ENCODE results near the gene PDHX. TPM values are rescaled to one million over a fixed set of nuclear protein-coding genes. Genes with fewer than 3 reads are reported as not detected.

Gene PDHX
- total RNA-seq, 4 donors from 2014 or later: 28.7 to 50.1 (median 39.6) TPM

- 22 to 53% methylated on average over 1 to 3 of the region's 3 CpGs for WGBS, 2 donors (ENCODE audit: low coverage in 1 of 2)
Observed at GRCh38 chr11:35036639-35037038, 120.2 kb downstream of the PDHX start.

DNA sequence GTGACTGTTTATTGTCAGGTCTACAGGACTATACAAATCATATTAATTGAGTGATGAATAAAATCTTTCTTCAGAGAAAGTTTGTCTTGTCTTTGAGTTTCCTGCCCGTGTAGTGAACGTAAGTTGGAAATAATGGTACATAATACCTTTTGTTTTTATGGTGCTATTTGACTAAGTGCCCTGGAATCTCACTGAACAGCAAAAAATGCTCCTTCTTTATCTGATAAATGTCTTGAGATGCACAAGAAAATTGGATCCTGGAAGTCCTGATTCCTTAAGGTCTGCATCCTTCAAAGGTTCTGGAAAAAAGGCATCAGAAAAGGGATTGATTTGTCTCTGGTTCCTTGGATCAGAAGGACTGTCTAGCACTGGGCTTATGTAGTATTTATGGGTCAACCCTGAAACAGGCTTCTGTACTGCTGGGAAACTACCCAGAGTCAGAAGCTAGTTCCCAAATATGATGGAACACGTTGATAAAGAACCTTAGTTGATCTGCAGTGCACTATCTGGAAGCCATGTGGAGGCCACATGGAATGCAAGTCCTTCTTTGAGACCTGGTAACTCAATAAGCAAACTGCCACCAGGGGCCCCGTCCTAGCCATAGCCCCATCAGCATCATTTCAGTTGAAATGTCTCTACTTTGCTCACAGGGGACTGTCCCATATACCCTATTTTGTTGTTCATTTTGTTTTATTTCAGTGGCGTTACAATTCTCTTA is 122.0 kb downstream of the PDHX start:
- TF ChIP-seq POLR2A (IDR thresholded peaks at IDR 0.05): no peak
- no peak for TF ChIP-seq EP300 (IDR thresholded peaks at IDR 0.05)
- TF ChIP-seq POLR2AphosphoS5 (IDR thresholded peaks at IDR 0.05): no peak
- no peak for TF ChIP-seq CTCF (IDR thresholded peaks at IDR 0.05)
- Histone ChIP-seq H3K9me3 (no peaks in the 10 kb centered on the region), H3K36me3 (no peaks in the 10 kb centered on the region), H3K4me1 (peaks cover 0 to 12% (median 0%) of the 10 kb centered on the region in 3 donors), H3K27ac (no peak overlapping the region), H3K27me3 (no peaks in the 10 kb centered on the region), H3K4me3 (no peak overlapping the region)
- ATAC-seq: no peak
- WGBS, 2 donors (ENCODE audit: low coverage in 1 of 2): 87 to 93% methylated on average over 4 to 5 of the region's 5 CpGs

More at GRCh38 chr11:35036639-35037038, 120.2 kb downstream of the PDHX start:
- H3K27me3 ChIP-seq: no peaks in the 10 kb centered on the region
- H3K4me3 ChIP-seq: no peak overlapping the region
- TF ChIP-seq POLR2AphosphoS5 (IDR thresholded peaks at IDR 0.05) (no peak), CTCF (IDR thresholded peaks at IDR 0.05) (no peak), POLR2A (IDR thresholded peaks at IDR 0.05) (no peak), EP300 (IDR thresholded peaks at IDR 0.05) (no peak)
- no peaks in the 10 kb centered on the region for H3K4me1 ChIP-seq
- no peak overlapping the region for H3K27ac ChIP-seq
- H3K36me3 ChIP-seq: no peaks in the 10 kb centered on the region
- no peaks in the 10 kb centered on the region for H3K9me3 ChIP-seq
- no peak for ATAC-seq

GRCh38 chr11:35039076-35039475 is 122.7 kb downstream of the PDHX start:
- no peaks in the 10 kb centered on the region for H3K27me3 ChIP-seq
- ATAC-seq: no peak
- TF ChIP-seq POLR2A (IDR thresholded peaks at IDR 0.05) (no peak), CTCF (IDR thresholded peaks at IDR 0.05) (no peak), EP300 (IDR thresholded peaks at IDR 0.05) (no peak), POLR2AphosphoS5 (IDR thresholded peaks at IDR 0.05) (no peak)
- H3K4me1 ChIP-seq: peaks cover 0 to 19% (median 0%) of the 10 kb centered on the region in 3 donors
- no peak overlapping the region for H3K27ac ChIP-seq
- no peak overlapping the region for H3K4me3 ChIP-seq
- no peaks in the 10 kb centered on the region for H3K9me3 ChIP-seq
- no peaks in the 10 kb centered on the region for H3K36me3 ChIP-seq
- WGBS, 2 donors (ENCODE audit: low coverage in 1 of 2): 85 to 97% methylated on average over 3 of the region's 3 CpGs

- H3K27ac ChIP-seq: no peak overlapping the region
- H3K27me3 ChIP-seq: no peaks in the 10 kb centered on the region
- no peak for ATAC-seq
- H3K4me1 ChIP-seq: peaks cover 0 to 19% (median 0%) of the 10 kb centered on the region in 3 donors
- H3K36me3 ChIP-seq: no peaks in the 10 kb centered on the region
- WGBS, 2 donors (ENCODE audit: low coverage in 1 of 2): 75 to 88% methylated on average over 12 of the region's 12 CpGs
- H3K9me3 ChIP-seq: no peaks in the 10 kb centered on the region
- H3K4me3 ChIP-seq: no peak overlapping the region
- TF ChIP-seq POLR2AphosphoS5 (IDR thresholded peaks at IDR 0.05): no peak
- TF ChIP-seq EP300 (IDR thresholded peaks at IDR 0.05): no peak
- no peak for TF ChIP-seq CTCF (IDR thresholded peaks at IDR 0.05)
- TF ChIP-seq POLR2A (IDR thresholded peaks at IDR 0.05): no peak
Observed at GRCh38 chr11:35040221-35040942, 124.0 kb downstream of the PDHX start.

Measured in gastroesophageal sphincter (tissue), 4 donors.